HG03025 (cell line): Measurements from ENCODE around the gene ZBTB34.

Experiments
- ATAC-seq: cut with Tn5 transposase; IDR thresholded peaks from one replicate; pipeline ENCODE4 v1.9.1; 2021; ENCODE audit warnings: mild to moderate bottlenecking, moderate library complexity; ENCODE audit not compliant: unreplicated experiment, low FRiP score

ZBTB34 gene

DNA sequence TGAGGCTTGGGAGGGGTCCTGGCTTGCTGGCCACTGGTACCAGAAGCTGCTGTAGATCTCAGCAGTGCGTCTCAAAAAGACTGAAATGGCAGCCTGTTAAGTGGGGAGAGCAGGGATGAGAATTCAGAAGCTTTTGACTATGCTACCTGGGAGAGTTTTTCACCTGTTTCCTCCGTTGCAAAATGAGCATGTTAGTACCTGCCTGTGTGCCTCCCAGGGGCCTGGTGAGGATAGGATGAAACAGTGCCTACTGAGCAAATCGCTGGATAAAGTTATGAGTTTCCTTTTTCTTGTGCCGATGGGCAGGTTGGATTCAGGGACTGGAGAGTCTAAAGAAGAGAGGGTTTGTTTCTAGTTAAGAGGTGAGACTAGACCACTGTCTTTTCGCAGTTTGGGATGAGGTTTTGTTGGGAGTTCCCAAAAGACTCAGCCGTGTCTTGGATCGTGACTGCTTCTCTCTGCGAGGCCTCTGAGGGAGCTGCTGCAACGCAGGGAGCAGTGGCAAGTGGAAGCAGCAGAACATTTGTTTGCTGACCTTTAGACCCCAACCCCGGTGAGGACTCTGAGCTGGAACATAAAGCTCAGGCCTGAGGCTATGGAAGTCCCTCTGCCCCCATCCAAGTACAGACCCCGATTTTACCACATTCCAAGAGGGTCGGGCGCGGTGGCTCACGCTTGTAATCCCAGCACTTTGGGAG, 55.6 kb downstream of the ZBTB34 start:
- ATAC-seq = no peak

DNA sequence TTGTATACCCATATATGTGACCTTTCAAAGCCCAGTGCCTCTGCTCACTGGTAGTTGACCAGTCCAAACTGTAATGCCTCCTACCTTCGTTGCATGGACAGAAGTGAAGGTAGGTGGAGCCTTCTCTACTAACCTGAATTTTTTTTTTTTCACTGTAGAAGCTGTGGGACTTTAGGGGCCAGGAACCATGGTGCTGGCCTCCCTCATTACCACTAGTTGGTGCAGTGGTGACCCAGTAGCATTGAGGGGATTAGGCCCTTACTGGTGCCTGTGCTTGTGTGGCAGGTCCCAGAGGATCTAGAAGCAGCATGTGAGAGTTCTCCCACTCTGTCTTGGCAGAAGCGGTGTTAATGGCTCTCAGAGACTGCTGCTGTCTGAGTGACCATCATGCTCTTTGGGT, 56.5 kb downstream of the ZBTB34 start:
- no peak for ATAC-seq

DNA sequence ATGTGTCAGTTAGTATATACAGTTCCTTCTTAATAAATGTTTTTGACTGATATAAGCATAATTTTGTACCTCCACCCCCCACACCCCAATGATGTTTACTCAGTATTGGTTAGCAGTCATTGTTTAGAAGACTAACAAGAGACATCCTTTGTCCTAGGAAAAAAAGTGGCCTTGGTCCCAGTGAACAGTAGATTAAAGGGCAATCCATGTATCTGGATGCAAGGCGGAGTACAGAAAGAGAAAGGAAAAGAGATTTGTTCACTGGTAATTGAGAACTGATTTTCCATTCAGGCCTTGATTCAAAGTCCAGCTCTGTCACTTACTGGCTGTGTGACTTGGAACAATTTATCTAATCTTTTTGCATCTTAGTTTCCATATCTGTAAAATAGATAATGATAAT, 58.8 kb downstream of the ZBTB34 start:
- ATAC-seq = no peak

DNA sequence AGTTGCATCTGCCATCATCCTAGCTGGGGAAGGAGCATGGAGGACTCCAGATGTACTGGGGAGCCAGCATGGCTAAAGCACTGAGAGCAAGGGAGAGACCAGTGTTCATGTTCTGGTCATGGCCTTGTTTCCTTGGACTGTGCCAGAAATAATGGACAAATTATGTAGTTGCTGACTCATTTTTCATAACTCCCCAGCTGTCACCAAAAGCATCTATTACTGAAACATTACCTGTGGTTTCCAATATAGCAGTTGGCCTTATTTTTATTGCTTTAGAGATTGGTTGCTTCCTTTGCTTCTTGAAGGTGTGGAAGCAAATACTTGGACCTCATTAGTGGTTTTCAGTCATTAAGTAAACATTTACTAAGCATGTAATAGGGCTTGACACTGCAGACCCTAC, 65.4 kb downstream of the ZBTB34 start:
- no peak for ATAC-seq

DNA sequence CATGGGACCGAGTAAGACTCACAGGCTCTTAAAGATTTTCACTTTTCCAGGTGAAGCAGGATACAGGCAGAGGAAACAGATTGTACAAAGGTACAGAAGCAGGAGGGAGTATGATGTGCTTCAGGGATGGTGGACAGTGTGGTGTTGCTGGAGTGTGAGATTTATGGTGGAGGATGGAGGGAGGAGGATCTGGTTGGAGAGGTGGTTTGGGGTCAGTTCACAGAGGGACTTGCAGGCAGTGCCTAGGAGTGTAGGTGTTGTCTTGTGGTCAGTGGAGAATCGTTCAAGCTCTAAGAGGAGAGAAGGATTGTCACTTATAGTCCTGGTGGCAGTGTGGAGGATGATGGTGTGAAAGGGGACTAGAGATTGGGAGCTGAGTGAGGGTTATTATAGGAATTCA, 65.9 kb downstream of the ZBTB34 start:
- no peak for ATAC-seq

DNA sequence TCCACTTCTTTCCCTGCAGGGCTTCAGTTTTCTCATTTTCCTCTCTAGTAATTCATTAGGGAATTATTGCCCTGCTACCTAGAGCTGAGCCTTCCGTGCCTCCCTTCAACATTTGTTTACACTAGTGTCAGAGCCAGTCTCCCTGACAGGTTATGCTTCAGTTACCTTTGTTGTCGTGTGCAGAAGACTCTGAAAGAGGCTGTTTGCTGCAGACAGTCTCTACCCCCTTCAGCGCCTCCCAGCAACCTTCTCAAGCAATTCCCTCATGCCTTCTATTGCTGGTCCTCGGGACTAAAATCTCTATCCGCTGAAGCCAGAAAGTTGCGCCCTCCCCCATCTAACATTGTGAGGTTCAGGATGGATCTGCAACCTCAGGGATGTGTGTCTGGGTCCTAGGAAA, 67.0 kb downstream of the ZBTB34 start:
- no peak for ATAC-seq

DNA sequence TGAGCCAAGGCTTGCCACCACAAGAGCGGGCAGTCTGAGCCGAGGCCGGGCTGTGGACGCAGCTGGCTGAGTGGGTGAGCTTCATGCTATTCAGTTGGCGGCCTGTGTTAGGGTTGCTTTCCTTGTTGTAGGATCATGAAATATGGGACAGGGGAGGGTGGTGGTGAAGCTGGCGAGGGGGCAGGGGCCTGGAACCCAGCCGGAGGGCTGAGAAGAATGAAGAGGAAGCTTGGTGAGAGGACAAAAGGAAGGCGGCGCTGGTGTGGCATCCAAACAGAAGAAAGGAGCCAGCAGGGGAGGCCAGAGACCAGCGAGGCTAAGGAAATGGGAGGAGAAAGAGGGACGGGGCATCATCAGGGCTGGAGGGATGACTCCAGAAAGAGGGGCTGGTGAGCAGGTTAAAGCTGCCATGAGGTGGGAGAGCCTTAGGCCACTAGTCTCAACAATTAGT, 72.5 kb downstream of the ZBTB34 start:
- no peak for ATAC-seq

DNA sequence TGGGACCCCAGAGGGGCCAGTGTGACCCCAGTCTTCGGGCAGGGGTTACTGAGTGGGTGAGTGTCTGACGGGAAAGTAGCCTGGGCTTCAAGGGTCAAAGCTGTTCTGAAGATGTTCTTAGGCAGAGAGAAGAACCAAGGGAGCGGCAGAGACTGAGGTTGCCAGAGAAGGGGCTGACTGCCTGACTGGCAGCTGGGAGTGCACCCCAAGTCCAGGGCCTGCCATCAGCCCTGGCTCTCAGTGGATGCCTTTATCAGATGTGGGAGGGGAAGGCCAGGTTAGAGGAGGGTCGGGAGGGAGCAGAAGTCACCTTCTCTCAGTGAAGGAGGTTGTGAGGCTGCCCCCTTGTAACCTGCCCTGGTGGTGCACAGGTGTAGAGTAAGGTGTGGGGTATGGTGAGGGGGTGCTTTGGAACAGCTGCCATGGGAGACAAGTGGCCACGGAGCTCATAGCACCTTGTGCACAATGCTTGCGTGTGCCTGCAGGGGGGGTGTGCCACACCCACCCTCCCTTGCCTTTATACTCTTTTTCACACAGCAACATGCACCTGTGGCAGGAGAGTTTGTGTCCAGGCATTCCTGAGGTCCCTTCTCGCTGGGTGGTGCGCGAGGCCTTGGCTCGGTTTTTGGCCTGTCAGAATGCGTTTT, 73.0 kb downstream of the ZBTB34 start:
- ATAC-seq = no peak

DNA sequence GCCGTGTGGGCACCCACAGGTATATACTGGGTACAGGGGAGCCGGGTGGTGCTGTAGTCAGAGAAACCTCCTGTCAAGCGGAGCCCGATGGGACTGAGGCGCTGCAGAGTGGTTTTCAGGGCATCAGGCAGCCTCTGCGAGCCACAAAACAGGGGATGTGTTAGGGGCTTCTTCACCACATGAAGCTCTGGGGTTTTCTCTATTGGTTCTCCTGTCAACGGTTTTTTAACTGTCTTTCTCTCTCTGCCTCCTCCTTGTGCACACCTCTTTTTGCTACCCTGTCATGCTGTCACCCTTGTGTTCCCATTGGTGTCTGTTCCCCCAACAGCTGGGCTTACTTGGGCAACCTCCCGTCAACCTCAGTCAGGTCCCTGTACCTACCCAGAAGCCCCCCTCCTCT, 74.0 kb downstream of the ZBTB34 start:
- no peak for ATAC-seq
